ENCODE results near the gene CASP7.

Gene CASP7

DNA sequence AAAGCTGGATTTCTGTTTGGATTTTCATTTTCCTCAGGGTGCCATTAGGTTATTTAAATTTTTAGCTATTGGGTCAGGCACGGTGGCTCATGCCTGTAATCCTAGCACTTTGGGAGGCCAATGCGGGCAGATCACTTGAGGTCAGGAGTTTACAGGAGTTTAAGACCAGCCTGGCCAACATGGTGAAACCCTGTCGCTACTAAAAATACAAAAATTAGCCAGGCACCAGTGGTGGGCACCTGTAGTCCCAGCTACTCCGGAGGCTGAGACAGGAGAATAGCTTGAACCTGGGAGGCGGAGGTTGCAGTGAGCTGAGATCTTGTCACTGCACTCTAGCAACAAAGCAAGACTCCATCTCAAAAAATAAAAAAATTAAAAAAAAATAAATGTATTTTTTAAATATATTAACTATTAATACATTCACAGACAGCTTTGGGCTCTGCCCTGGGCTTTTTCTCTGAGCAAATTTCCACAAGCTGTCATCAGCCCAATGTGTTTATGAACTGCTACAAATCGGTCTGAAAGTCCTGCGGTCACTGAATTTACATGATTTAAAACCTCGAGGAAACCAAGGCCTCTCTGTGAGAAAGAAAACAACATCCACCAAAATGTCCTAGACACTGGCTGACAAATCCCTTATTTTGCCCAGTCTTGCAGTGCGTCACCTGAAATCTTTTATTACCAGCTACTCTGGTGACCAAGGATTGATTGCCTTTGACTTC lies 52.6 kb downstream of the CASP7 start:
- H2BK15ac ChIP-seq (ENCODE audit: low read depth, poor library complexity, severe bottlenecking) = no peak overlapping the region
- H3K4ac ChIP-seq (ENCODE audit: low read depth in 1 of 2, low read length in 2 of 2) = no peak overlapping the region
- no peak overlapping the region for H2AK5ac ChIP-seq (ENCODE audit: low read length, severe bottlenecking)
- no peak overlapping the region for H2BK120ac ChIP-seq (ENCODE audit: low read depth, low read length)
- no peak overlapping the region for H2BK12ac ChIP-seq (ENCODE audit: low read length in 2 of 2)
- no peak overlapping the region for H3K27ac ChIP-seq (ENCODE audit: low read length, poor library complexity, severe bottlenecking)
- H2AFZ ChIP-seq (ENCODE audit: low read depth, low read length) = no peak overlapping the region
- H3K27me3 ChIP-seq (ENCODE audit: control insufficient read depth in 1 of 2, insufficient read depth in 1 of 2, low read length in 2 of 2) = peaks cover 0 to under 1% of the 10 kb centered on the region in 2 experiments
- peaks cover 4% of the 10 kb centered on the region for H3K4me1 ChIP-seq (ENCODE audit: control insufficient read depth, insufficient read depth, low read depth, low read length)
- no peak overlapping the region for H3K18ac ChIP-seq (ENCODE audit: low read depth in 1 of 2, low read length in 2 of 2)
- peaks cover 14 to 36% of the 10 kb centered on the region in 2 experiments for H3K36me3 ChIP-seq (ENCODE audit: control insufficient read depth in 1 of 2, insufficient read depth in 2 of 2, low read depth in 1 of 2, low read length in 2 of 2)
- no peak overlapping the region for H3K4me3 ChIP-seq (ENCODE audit: insufficient read depth in 1 of 2, low read depth in 1 of 2, low read length in 2 of 2)
- no peaks in the 10 kb centered on the region for H3K79me1 ChIP-seq (replicated peaks; ENCODE audit: low read length, poor library complexity, severe bottlenecking)
- H2BK5ac ChIP-seq (ENCODE audit: low read depth, low read length, poor library complexity, severe bottlenecking) = no peak overlapping the region
- no peak overlapping the region for H3K23ac ChIP-seq (ENCODE audit: low read length in 2 of 2)
- no peak for DNase-seq
- H3K9me3 ChIP-seq (ENCODE audit: control insufficient read depth, low read length) = no peaks in the 10 kb centered on the region
- no peak overlapping the region for H3K14ac ChIP-seq (ENCODE audit: low read length in 2 of 2)
- no peak overlapping the region for H4K8ac ChIP-seq (ENCODE audit: low read length)
- peak overlapping the region; percentile 16 for H3K9ac ChIP-seq (ENCODE audit: low read length)
- no peak overlapping the region for H4K91ac ChIP-seq (ENCODE audit: low read length)
- 96% methylated on average over 8 of the region's 9 CpGs for WGBS
- no peak overlapping the region for H3K4me2 ChIP-seq (ENCODE audit: low read length, poor library complexity, severe bottlenecking)

DNA sequence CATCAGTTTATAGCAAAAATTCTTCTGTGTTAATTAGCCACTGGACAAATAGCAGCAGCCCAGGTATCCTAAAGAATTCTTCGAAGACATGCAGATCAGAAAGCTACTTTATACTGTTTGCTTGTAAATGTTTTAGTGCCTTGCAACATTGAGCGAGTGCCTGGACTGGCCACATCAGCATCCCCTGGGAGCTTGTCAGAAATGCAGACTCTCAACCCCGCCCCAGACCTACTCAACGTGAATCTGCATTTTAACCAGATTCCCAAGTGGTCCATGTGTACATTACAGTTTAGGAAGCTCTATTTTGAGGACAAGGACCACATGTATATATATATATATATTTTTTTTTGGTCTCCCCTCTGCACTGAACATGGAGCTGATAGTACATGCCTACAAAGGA lies 53.3 kb downstream of the CASP7 start:
- H2AFZ ChIP-seq (ENCODE audit: low read depth, low read length) = no peak overlapping the region
- no peak overlapping the region for H4K8ac ChIP-seq (ENCODE audit: low read length)
- no peak for DNase-seq
- no peak overlapping the region for H2AK5ac ChIP-seq (ENCODE audit: low read length, severe bottlenecking)
- H2BK15ac ChIP-seq (ENCODE audit: low read depth, poor library complexity, severe bottlenecking) = no peak overlapping the region
- no peak overlapping the region for H3K14ac ChIP-seq (ENCODE audit: low read length in 2 of 2)
- no peak overlapping the region for H3K4me3 ChIP-seq (ENCODE audit: insufficient read depth in 1 of 2, low read depth in 1 of 2, low read length in 2 of 2)
- no peak overlapping the region for H4K91ac ChIP-seq (ENCODE audit: low read length)
- peaks cover 0 to 3% of the 10 kb centered on the region in 2 experiments for H3K27me3 ChIP-seq (ENCODE audit: control insufficient read depth in 1 of 2, insufficient read depth in 1 of 2, low read length in 2 of 2)
- 94% methylated on average over 2 of the region's 4 CpGs for WGBS
- no peaks in the 10 kb centered on the region for H3K9me3 ChIP-seq (ENCODE audit: control insufficient read depth, low read length)
- no peak overlapping the region for H2BK5ac ChIP-seq (ENCODE audit: low read depth, low read length, poor library complexity, severe bottlenecking)
- no peak overlapping the region for H3K18ac ChIP-seq (ENCODE audit: low read depth in 1 of 2, low read length in 2 of 2)
- H3K79me1 ChIP-seq (replicated peaks; ENCODE audit: low read length, poor library complexity, severe bottlenecking) = no peaks in the 10 kb centered on the region
- no peak overlapping the region for H3K4ac ChIP-seq (ENCODE audit: low read depth in 1 of 2, low read length in 2 of 2)
- H2BK12ac ChIP-seq (ENCODE audit: low read length in 2 of 2) = no peak overlapping the region
- H3K4me2 ChIP-seq (ENCODE audit: low read length, poor library complexity, severe bottlenecking) = no peak overlapping the region
- no peak overlapping the region for H2BK120ac ChIP-seq (ENCODE audit: low read depth, low read length)
- H3K4me1 ChIP-seq (ENCODE audit: control insufficient read depth, insufficient read depth, low read depth, low read length) = peaks cover 4% of the 10 kb centered on the region
- H3K9ac ChIP-seq (ENCODE audit: low read length) = peak overlapping the region; percentile 16
- peaks cover 14 to 33% of the 10 kb centered on the region in 2 experiments for H3K36me3 ChIP-seq (ENCODE audit: control insufficient read depth in 1 of 2, insufficient read depth in 2 of 2, low read depth in 1 of 2, low read length in 2 of 2)
- H3K23ac ChIP-seq (ENCODE audit: low read length in 2 of 2) = no peak overlapping the region
- no peak overlapping the region for H3K27ac ChIP-seq (ENCODE audit: low read length, poor library complexity, severe bottlenecking)

DNA sequence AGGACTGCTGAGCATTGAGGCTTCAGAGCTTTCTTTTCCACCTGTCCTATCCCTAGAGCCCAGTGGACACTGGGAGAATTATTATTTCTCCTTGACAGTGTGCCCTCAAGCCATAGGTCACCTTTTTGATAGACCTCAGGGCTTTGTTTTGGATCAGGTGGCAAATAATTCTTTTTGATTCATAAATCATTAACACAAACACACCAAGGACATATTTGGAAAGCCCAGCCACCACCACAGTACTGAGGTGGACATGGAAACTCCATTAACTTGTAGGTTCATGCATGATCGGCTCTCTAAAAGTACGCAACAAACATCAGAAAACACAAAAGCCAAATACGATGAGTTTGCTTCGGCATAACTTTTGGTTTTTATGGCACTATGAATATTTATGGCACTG lies 53.9 kb downstream of the CASP7 start:
- Histone ChIP-seq H2AFZ (ENCODE audit: low read depth, low read length) (no peak overlapping the region), H2BK12ac (ENCODE audit: low read length in 2 of 2) (no peak overlapping the region), H2BK5ac (ENCODE audit: low read depth, low read length, poor library complexity, severe bottlenecking) (no peak overlapping the region), H3K9ac (ENCODE audit: low read length) (no peak overlapping the region), H2AK5ac (ENCODE audit: low read length, severe bottlenecking) (no peak overlapping the region), H3K18ac (ENCODE audit: low read depth in 1 of 2, low read length in 2 of 2) (no peak overlapping the region), H2BK120ac (ENCODE audit: low read depth, low read length) (no peak overlapping the region), H3K27ac (ENCODE audit: low read length, poor library complexity, severe bottlenecking) (no peak overlapping the region), H3K4ac (ENCODE audit: low read depth in 1 of 2, low read length in 2 of 2) (no peak overlapping the region), H2BK15ac (ENCODE audit: low read depth, poor library complexity, severe bottlenecking) (no peak overlapping the region), H3K9me3 (ENCODE audit: control insufficient read depth, low read length) (no peaks in the 10 kb centered on the region), H3K27me3 (ENCODE audit: control insufficient read depth in 1 of 2, insufficient read depth in 1 of 2, low read length in 2 of 2) (peaks cover 0 to 5% of the 10 kb centered on the region in 2 experiments), H3K79me1 (replicated peaks; ENCODE audit: low read length, poor library complexity, severe bottlenecking) (no peaks in the 10 kb centered on the region), H4K91ac (ENCODE audit: low read length) (no peak overlapping the region), H3K4me2 (ENCODE audit: low read length, poor library complexity, severe bottlenecking) (no peak overlapping the region), H4K8ac (ENCODE audit: low read length) (no peak overlapping the region), H3K23ac (ENCODE audit: low read length in 2 of 2) (no peak overlapping the region), H3K4me1 (ENCODE audit: control insufficient read depth, insufficient read depth, low read depth, low read length) (peaks cover 4% of the 10 kb centered on the region), H3K4me3 (ENCODE audit: insufficient read depth in 1 of 2, low read depth in 1 of 2, low read length in 2 of 2) (no peak overlapping the region), H3K14ac (ENCODE audit: low read length in 2 of 2) (no peak overlapping the region), H3K36me3 (ENCODE audit: control insufficient read depth in 1 of 2, insufficient read depth in 2 of 2, low read depth in 1 of 2, low read length in 2 of 2) (peaks cover 11 to 26% of the 10 kb centered on the region in 2 experiments)
- WGBS = 100% methylated on average over 2 of the region's 4 CpGs
- no peak for DNase-seq

DNA sequence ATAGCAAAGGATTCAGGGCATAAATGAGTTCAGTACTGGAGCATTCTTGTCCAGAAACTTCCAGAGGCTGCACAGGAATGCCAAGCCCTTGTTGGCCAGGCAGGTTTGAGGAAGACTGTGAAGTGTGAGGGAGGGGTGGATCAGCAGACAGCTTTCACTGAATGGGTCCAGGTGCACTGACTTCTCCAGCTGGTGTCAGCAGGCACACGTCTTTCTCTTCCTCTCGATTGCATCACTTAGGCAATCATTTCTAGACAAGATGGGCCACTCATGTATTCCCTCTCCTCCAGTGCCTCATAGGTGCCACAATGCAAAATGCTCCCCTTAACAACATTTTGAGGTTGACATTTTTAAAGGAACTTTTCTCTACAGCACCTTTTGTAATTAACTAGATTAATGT lies 56.2 kb downstream of the CASP7 start:
- no peak overlapping the region for H2AK5ac ChIP-seq (ENCODE audit: low read length, severe bottlenecking)

More for the DNA sequence above, 56.2 kb downstream of the CASP7 start:
- H3K79me1 ChIP-seq (replicated peaks; ENCODE audit: low read length, poor library complexity, severe bottlenecking) = no peaks in the 10 kb centered on the region
- H3K9ac ChIP-seq (ENCODE audit: low read length) = no peak overlapping the region
- no peak overlapping the region for H3K14ac ChIP-seq (ENCODE audit: low read length in 2 of 2)
- no peak overlapping the region for H2BK5ac ChIP-seq (ENCODE audit: low read depth, low read length, poor library complexity, severe bottlenecking)
- 47% methylated on average over 2 of the region's 2 CpGs for WGBS
- H2BK15ac ChIP-seq (ENCODE audit: low read depth, poor library complexity, severe bottlenecking) = no peak overlapping the region
- no peak overlapping the region for H3K4me3 ChIP-seq (ENCODE audit: insufficient read depth in 1 of 2, low read depth in 1 of 2, low read length in 2 of 2)
- H3K27me3 ChIP-seq (ENCODE audit: control insufficient read depth in 1 of 2, insufficient read depth in 1 of 2, low read length in 2 of 2) = peaks cover 6 to 14% of the 10 kb centered on the region in 2 experiments
- no peak overlapping the region for H2BK120ac ChIP-seq (ENCODE audit: low read depth, low read length)
- no peak overlapping the region for H2BK12ac ChIP-seq (ENCODE audit: low read length in 2 of 2)
- no peak overlapping the region for H3K23ac ChIP-seq (ENCODE audit: low read length in 2 of 2)
- no peak overlapping the region for H3K4me2 ChIP-seq (ENCODE audit: low read length, poor library complexity, severe bottlenecking)
- H3K4me1 ChIP-seq (ENCODE audit: control insufficient read depth, insufficient read depth, low read depth, low read length) = peaks cover 4% of the 10 kb centered on the region
- no peak overlapping the region for H2AFZ ChIP-seq (ENCODE audit: low read depth, low read length)
- no peak overlapping the region for H4K8ac ChIP-seq (ENCODE audit: low read length)
- no peak overlapping the region for H3K4ac ChIP-seq (ENCODE audit: low read depth in 1 of 2, low read length in 2 of 2)
- no peak overlapping the region for H3K18ac ChIP-seq (ENCODE audit: low read depth in 1 of 2, low read length in 2 of 2)
- H3K27ac ChIP-seq (ENCODE audit: low read length, poor library complexity, severe bottlenecking) = no peak overlapping the region
- H3K36me3 ChIP-seq (ENCODE audit: control insufficient read depth in 1 of 2, insufficient read depth in 2 of 2, low read depth in 1 of 2, low read length in 2 of 2) = peaks cover 0 to 4% of the 10 kb centered on the region in 2 experiments
- H3K9me3 ChIP-seq (ENCODE audit: control insufficient read depth, low read length) = no peaks in the 10 kb centered on the region
- H4K91ac ChIP-seq (ENCODE audit: low read length) = no peak overlapping the region
- peak; percentile 33 for DNase-seq

Measured in mesenchymal stem cell (in vitro differentiated cells and primary cell).